ENCODE measurements around the gene MINDY2. TPM values are rescaled to one million over a fixed set of nuclear protein-coding genes. Genes with fewer than 3 reads are reported as not detected.

The MINDY2 gene
- total and polyA plus RNA-seq, 10 donors: 2.3 to 24.0 (median 17.7) TPM

DNA sequence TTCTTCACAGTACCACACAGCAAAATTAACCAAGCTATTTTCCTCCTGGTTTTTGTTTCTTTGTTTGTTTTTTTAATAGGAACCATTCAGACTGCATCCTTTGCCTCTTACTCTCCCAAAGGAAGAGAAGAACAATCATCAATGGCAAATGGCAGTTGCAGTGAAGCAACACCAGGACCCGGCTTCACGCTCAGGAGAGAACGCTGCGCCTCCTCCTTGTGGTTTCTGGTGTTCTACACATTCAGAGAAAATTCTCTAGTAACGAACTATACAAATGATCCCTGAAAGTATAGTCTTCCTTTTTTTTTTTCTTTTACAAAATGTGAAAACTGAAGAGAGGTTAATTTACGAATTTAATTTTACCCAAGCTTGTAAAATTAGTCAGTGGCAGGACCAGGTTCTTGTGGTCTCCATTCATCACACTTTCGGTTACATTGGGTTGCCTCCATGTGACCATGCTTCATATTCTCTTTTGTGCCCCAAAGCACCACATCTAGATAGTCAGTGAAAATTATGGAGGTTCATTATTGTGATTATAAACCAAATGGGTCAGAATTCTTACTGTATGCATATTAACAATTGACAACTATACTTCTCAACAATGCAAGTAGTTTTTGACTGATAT lies 10.6 kb upstream of the MINDY2 start:
- WGBS, 5 donors: 57 to 76% (median 66%) methylated on average over 7 of the region's 7 CpGs
- H3K4me1 ChIP-seq: no peaks in the 10 kb centered on the region
- H3K36me3 ChIP-seq: no peaks in the 10 kb centered on the region
- TF ChIP-seq, protein P1, sequence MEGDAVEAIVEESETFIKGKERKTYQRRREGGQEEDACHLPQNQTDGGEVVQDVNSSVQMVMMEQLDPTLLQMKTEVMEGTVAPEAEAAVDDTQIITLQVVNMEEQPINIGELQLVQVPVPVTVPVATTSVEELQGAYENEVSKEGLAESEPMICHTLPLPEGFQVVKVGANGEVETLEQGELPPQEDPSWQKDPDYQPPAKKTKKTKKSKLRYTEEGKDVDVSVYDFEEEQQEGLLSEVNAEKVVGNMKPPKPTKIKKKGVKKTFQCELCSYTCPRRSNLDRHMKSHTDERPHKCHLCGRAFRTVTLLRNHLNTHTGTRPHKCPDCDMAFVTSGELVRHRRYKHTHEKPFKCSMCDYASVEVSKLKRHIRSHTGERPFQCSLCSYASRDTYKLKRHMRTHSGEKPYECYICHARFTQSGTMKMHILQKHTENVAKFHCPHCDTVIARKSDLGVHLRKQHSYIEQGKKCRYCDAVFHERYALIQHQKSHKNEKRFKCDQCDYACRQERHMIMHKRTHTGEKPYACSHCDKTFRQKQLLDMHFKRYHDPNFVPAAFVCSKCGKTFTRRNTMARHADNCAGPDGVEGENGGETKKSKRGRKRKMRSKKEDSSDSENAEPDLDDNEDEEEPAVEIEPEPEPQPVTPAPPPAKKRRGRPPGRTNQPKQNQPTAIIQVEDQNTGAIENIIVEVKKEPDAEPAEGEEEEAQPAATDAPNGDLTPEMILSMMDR (IDR thresholded peaks at IDR 0.05 in 8 of 11, conservative IDR thresholded peaks at IDR 0.05 in 3 of 11): no peak
- TF ChIP-seq POLR2A (IDR thresholded peaks at IDR 0.05) (no peak), POLR2AphosphoS5 (IDR thresholded peaks at IDR 0.05) (no peak)
- H3K4me3 ChIP-seq: no peak overlapping the region
- H3K9me3 ChIP-seq: peaks cover 0 to 19% (median 15%) of the 10 kb centered on the region in 8 donors
- no peaks in the 10 kb centered on the region for H3K27me3 ChIP-seq (replicated peaks in 1 of 7)
- intact Hi-C loops (cut with DNase I; ENCODE audit: low total_unique reads): no loop called here
- DNase-seq: no peak
- no peak overlapping the region for H3K27ac ChIP-seq

DNA sequence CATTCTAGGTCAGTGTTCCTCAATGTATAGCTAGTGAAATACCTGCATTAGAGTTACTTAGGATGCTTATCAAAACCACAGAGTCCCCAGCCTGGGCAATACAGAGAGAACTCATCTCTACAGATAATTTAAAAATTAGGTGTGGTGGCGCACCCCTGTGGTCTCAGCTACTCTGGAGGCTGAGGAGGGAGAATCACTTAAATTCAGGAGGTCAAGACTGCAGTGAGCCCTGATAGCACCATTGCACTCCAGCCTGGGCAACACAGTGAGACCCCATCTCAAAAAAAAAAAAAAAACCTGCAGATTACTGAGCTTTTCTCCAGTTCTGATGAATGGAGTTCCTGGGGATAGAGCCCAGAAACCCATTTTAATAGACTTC lies 10.1 kb upstream of the MINDY2 start:
- peaks cover 0 to 20% (median 15%) of the 10 kb centered on the region in 8 donors for H3K9me3 ChIP-seq

DNA sequence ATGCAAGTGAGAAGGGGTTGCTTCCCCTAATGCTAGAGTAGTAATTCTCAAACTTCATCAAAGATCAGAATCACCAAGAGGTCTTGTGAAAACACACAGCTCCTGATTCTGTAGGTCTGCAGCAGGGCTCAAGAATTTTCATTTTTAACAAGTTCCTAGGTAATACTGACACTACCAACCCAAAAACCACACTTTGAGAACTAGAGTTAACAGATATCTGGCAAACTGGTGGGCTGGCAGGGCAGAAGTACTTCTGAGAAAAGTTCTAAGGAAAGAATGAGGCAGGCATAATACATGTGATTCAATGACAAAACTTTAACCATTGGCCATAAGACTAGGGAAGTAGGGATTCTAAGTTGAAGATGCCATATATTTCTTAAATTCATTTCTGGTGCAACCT lies 8.8 kb upstream of the MINDY2 start:
- Histone ChIP-seq H3K4me1 (no peaks in the 10 kb centered on the region), H3K4me3 (no peak overlapping the region), H3K9me3 (peaks cover 0 to 20% (median 15%) of the 10 kb centered on the region in 8 donors), H3K36me3 (no peaks in the 10 kb centered on the region), H3K27me3 (replicated peaks in 1 of 7) (no peaks in the 10 kb centered on the region), H3K27ac (no peak overlapping the region)
- intact Hi-C loops (cut with DNase I; ENCODE audit: low total_unique reads): no loop called here
- no peak for TF ChIP-seq POLR2A (IDR thresholded peaks at IDR 0.05)
- TF ChIP-seq, protein P1 (IDR thresholded peaks at IDR 0.05 in 8 of 11, conservative IDR thresholded peaks at IDR 0.05 in 3 of 11): no peak
- TF ChIP-seq POLR2AphosphoS5 (IDR thresholded peaks at IDR 0.05): no peak
- no peak for DNase-seq

More for the DNA sequence above, 10.1 kb upstream of the MINDY2 start:
- H3K4me1 ChIP-seq: no peaks in the 10 kb centered on the region
- H3K27ac ChIP-seq: no peak overlapping the region
- no peaks in the 10 kb centered on the region for H3K27me3 ChIP-seq (replicated peaks in 1 of 7)
- TF ChIP-seq, protein P1 (IDR thresholded peaks at IDR 0.05 in 8 of 11, conservative IDR thresholded peaks at IDR 0.05 in 3 of 11): peak in 1 of 11 experiments; percentile 8
- TF ChIP-seq POLR2AphosphoS5 (IDR thresholded peaks at IDR 0.05) (no peak), POLR2A (IDR thresholded peaks at IDR 0.05) (no peak)
- no peak for DNase-seq
- H3K36me3 ChIP-seq: no peaks in the 10 kb centered on the region
- intact Hi-C loops (cut with DNase I; ENCODE audit: low total_unique reads): no loop called here
- no peak overlapping the region for H3K4me3 ChIP-seq
- WGBS, 5 donors: 94 to 100% (median 100%) methylated on average over 1 of the region's 1 CpG

DNA sequence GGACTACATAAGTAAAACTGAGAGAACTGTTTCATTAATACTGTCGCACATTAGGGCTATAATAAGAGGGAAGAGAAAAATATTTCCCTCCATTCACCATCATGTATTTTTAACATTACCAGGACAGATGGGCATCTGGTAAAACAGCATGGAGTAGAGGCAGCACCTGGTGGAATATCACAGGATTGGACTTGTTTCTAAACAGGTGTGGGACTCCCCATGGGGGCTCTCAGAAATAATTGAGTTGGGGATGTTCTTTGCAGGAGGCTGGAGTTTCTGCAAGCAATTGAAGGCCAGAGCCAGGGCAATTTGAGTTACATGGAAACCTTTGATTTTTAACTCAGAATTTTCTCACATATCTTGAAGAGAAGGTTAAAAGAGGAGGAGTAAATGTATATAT lies 8.4 kb upstream of the MINDY2 start:
- Histone ChIP-seq H3K36me3 (no peaks in the 10 kb centered on the region), H3K4me1 (no peaks in the 10 kb centered on the region), H3K9me3 (peaks cover 0 to 20% (median 15%) of the 10 kb centered on the region in 8 donors), H3K27me3 (replicated peaks in 1 of 7) (no peaks in the 10 kb centered on the region), H3K4me3 (no peak overlapping the region), H3K27ac (no peak overlapping the region)
- WGBS, 5 donors: 94 to 100% (median 97%) methylated on average over 1 of the region's 1 CpG
- intact Hi-C loops (cut with DNase I; ENCODE audit: low total_unique reads): no loop called here
- no peak for DNase-seq
- no peak for TF ChIP-seq POLR2AphosphoS5 (IDR thresholded peaks at IDR 0.05)
- TF ChIP-seq, protein P1 (IDR thresholded peaks at IDR 0.05 in 8 of 11, conservative IDR thresholded peaks at IDR 0.05 in 3 of 11): no peak
- TF ChIP-seq POLR2A (IDR thresholded peaks at IDR 0.05): no peak
